ENCODE data around the gene NCAPD2. TPM values are rescaled to one million over a fixed set of nuclear protein-coding genes. Genes with fewer than 3 reads are reported as not detected.

NCAPD2 gene
- total and polyA plus RNA-seq, 2 of the 4 experiments (the other 2 are of a cell fraction) = 35.6 to 57.9 TPM

DNA sequence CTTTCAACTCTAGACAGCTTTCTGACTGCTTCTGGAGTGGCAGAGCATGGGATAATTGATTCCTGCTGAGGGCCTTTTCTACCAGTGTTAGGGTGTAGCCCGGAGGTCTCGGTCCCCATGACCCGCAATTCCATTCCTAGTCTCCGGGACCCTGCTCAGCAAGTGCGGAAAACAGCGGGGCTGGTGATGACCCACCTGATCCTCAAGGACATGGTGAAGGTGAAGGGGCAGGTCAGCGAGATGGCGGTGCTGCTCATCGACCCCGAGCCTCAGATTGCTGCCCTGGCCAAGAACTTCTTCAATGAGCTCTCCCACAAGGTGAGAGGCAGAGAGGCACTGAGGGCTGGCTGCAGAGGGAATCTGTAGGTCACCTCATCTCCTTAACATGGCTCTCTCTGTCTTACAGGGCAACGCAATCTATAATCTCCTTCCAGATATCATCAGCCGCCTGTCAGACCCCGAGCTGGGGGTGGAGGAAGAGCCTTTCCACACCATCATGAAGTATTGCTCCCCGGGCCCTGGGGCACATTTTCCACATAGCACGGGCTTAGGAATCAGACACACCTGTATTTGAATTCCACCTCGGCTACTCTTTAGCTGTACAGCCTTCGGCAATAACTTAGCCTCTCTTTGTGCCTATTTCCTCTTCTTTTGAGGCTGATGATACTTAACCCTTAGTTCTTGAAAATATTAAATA lies 34.8 kb downstream of the NCAPD2 start:
- no peak overlapping the region for H3K56ac ChIP-seq (ENCODE audit: extremely low read depth, insufficient read depth, low read length)
- H3K27ac ChIP-seq (ENCODE audit: insufficient read depth, low read length) = no peak overlapping the region
- H2BK5ac ChIP-seq (ENCODE audit: low read depth, low read length, poor library complexity, severe bottlenecking) = no peak overlapping the region
- H3K9me3 ChIP-seq (ENCODE audit: control insufficient read depth, insufficient read depth, low read length) = no peaks in the 10 kb centered on the region
- no peak overlapping the region for H3K14ac ChIP-seq (replicated peaks; ENCODE audit: low read depth, low read length)
- no peak overlapping the region for H2BK120ac ChIP-seq (ENCODE audit: low read depth, low read length)
- no peak overlapping the region for H3K18ac ChIP-seq (ENCODE audit: low read depth, low read length)
- H3K4ac ChIP-seq (ENCODE audit: low read depth, low read length) = no peak overlapping the region
- no peaks in the 10 kb centered on the region for H3K9me1 ChIP-seq (ENCODE audit: insufficient read depth, low read length)
- H2BK20ac ChIP-seq (ENCODE audit: low read depth, low read length) = no peak overlapping the region
- no peak overlapping the region for H3K4me2 ChIP-seq (ENCODE audit: low read depth, low read length)
- H4K5ac ChIP-seq (ENCODE audit: low read depth, low read length) = no peak overlapping the region
- peaks cover 15 to 60% of the 10 kb centered on the region in 2 experiments for H3K79me1 ChIP-seq (ENCODE audit: low read depth in 1 of 2, low read length in 2 of 2)
- in situ Hi-C loops (cut with MboI; ENCODE audit: low sequenced_read_pairs) (no loop called here), dilution Hi-C loops (cut with HindIII; ENCODE audit: low sequenced_read_pairs, unreplicated experiment) (no loop called here), intact Hi-C loops (cut with micrococcal nuclease) (no loop called here)
- no peaks in the 10 kb centered on the region for H3K27me3 ChIP-seq (ENCODE audit: control insufficient read depth, insufficient read depth, low read length)
- WGBS, 2 experiments (ENCODE audit: extremely low coverage in 2 of 2, insufficient read length in 1 of 2) = 92% methylated on average over 2 of the region's 17 CpGs; no CpG with 5 or more reads in 1 of the 2 experiments
- no peak overlapping the region for H2BK15ac ChIP-seq (ENCODE audit: low read depth, low read length)
- DNase-seq = no peak
- POLR2A ChIA-PET (ENCODE audit: unreplicated experiment) = interaction anchor here (0.6 kb wide), 1 partner anchor 133 kb away, joined by 4 read pairs; no protein-coding TSS in a partner anchor
- H3K4me1 ChIP-seq (ENCODE audit: control insufficient read depth, insufficient read depth, low read length) = peaks cover 9% of the 10 kb centered on the region
- no peak overlapping the region for H2AK5ac ChIP-seq (ENCODE audit: low read depth, low read length)
- no peak overlapping the region for H4K91ac ChIP-seq (ENCODE audit: insufficient read depth, low read depth, low read length)
- H3K36me3 ChIP-seq (ENCODE audit: control insufficient read depth, insufficient read depth, low read length) = peaks cover 52% of the 10 kb centered on the region
- no peak overlapping the region for H2AFZ ChIP-seq (replicated peaks; ENCODE audit: low read length, poor library complexity)
- no peaks in the 10 kb centered on the region; the same call in 1 of the 2 replicates for H4K20me1 ChIP-seq (ENCODE audit: insufficient read depth, low read length)
- no peak overlapping the region for H3K9ac ChIP-seq (ENCODE audit: low read depth, low read length)
- no TSS peak for BruUV-seq (replicated peaks)
- TF ChIP-seq RCOR1 (IDR thresholded peaks at IDR 0.05; ENCODE audit: insufficient replicate concordance, low read length) = no peak
- TF ChIP-seq CEBPB (IDR thresholded peaks at IDR 0.05; ENCODE audit: low read depth, low read length) = no peak
- TF ChIP-seq MAZ (IDR thresholded peaks at IDR 0.05; ENCODE audit: borderline replicate concordance, low read depth, low read length) = no peak
- TF ChIP-seq CHD1 (IDR thresholded peaks at IDR 0.05; ENCODE audit: low read depth, low read length) = no peak
- TF ChIP-seq NFE2L2 (IDR thresholded peaks at IDR 0.05; ENCODE audit: low read depth, low read length) = no peak
- no peak for TF ChIP-seq USF2 (IDR thresholded peaks at IDR 0.05; ENCODE audit: low read depth, low read length)
- TF ChIP-seq MXI1 (IDR thresholded peaks at IDR 0.05; ENCODE audit: borderline replicate concordance, low read depth, low read length) = no peak
- TF ChIP-seq, protein P1, sequence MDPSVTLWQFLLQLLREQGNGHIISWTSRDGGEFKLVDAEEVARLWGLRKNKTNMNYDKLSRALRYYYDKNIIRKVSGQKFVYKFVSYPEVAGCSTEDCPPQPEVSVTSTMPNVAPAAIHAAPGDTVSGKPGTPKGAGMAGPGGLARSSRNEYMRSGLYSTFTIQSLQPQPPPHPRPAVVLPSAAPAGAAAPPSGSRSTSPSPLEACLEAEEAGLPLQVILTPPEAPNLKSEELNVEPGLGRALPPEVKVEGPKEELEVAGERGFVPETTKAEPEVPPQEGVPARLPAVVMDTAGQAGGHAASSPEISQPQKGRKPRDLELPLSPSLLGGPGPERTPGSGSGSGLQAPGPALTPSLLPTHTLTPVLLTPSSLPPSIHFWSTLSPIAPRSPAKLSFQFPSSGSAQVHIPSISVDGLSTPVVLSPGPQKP (IDR thresholded peaks at IDR 0.05; ENCODE audit: borderline replicate concordance, low read depth, low read length) = no peak
- TF ChIP-seq SMC3 (IDR thresholded peaks at IDR 0.05; ENCODE audit: low read depth, low read length) = no peak
- no peak for TF ChIP-seq RFX5 (IDR thresholded peaks at IDR 0.05; ENCODE audit: low read depth, low read length)
- no peak overlapping the region for H4K8ac ChIP-seq (ENCODE audit: low read depth in 2 of 2, low read length in 2 of 2)
- no peak overlapping the region for H3K4me3 ChIP-seq (ENCODE audit: insufficient read depth, low read depth, low read length)
- no peak overlapping the region for H3K23ac ChIP-seq (ENCODE audit: low read depth, low read length)
- no peak for ATAC-seq (ENCODE audit: low read depth)
- H2AK9ac ChIP-seq (replicated peaks; ENCODE audit: low read depth, low read length, poor library complexity) = no peak overlapping the region
- CTCF ChIA-PET = no interaction called here
